Liver (tissue), 9 donors: Measurements from ENCODE around the gene HID1. TPM values are rescaled to one million over a fixed set of nuclear protein-coding genes. Genes with fewer than 3 reads are reported as not detected.

ENCODE experiments used
- DNase-seq: peaks from one replicate; pipeline ENCODE4 v3.0.0-alpha.2; 2017; ENCODE audit warnings: low spot score
- H3K27ac ChIP-seq, 2 donors: one replicate each; pipeline ENCODE4 v1.7.0; 2013; ENCODE audit warnings: inconsistent platforms in 2 of 2, low read length in 2 of 2, control low read depth in 1 of 2, low read depth in 1 of 2, mild to moderate bottlenecking in 1 of 2
- H3K27me3 ChIP-seq, 4 donors: one replicate each; pipeline versions ENCODE4 v1.6.1 to v1.7.0; 2013; ENCODE audit warnings: low read length in 3 of 4, inconsistent platforms in 1 of 4, mild to moderate bottlenecking in 1 of 4, moderate library complexity in 1 of 4; ENCODE audit not compliant: control insufficient read depth in 4 of 4, insufficient read depth in 4 of 4
- H3K36me3 ChIP-seq, 4 donors: one replicate each; pipeline versions ENCODE4 v1.6.1 to v1.7.0; 2013; ENCODE audit warnings: low read length in 3 of 4, mild to moderate bottlenecking in 3 of 4, low read depth in 1 of 4, moderate library complexity in 1 of 4; ENCODE audit not compliant: control insufficient read depth in 4 of 4, insufficient read depth in 3 of 4
- H3K4me1 ChIP-seq, 4 donors: one replicate each; pipeline versions ENCODE4 v1.6.1 to v1.7.0; 2013; ENCODE audit warnings: low read length in 3 of 4, mild to moderate bottlenecking in 3 of 4, moderate library complexity in 1 of 4; ENCODE audit not compliant: control insufficient read depth in 4 of 4, insufficient read depth in 4 of 4
- H3K4me3 ChIP-seq, 3 donors: one replicate each; pipeline versions ENCODE4 v1.6.1 to v1.7.0; 2013; ENCODE audit warnings: low read length in 3 of 3, control low read depth in 1 of 3, low read depth in 1 of 3, mild to moderate bottlenecking in 1 of 3
- H3K9ac ChIP-seq, 2 donors: one replicate each; pipeline ENCODE4 v1.7.0; 2013; ENCODE audit warnings: low read length in 2 of 2, mild to moderate bottlenecking in 2 of 2, moderate library complexity in 2 of 2, control low read depth in 1 of 2, low read depth in 1 of 2
- H3K9me3 ChIP-seq, 4 donors: one replicate each; pipeline versions ENCODE4 v1.6.1 to v1.7.0; 2013; ENCODE audit warnings: low read length in 3 of 4; ENCODE audit not compliant: control insufficient read depth in 4 of 4
- ATF3 ChIP-seq: IDR thresholded peaks from 2 replicates; pipeline ENCODE4 v1.6.1; 2016; ENCODE audit warnings: antibody characterized with exemption
- CTCF ChIP-seq: fragments of 150-350 bp; IDR thresholded peaks from 2 replicates; pipeline ENCODE4 v1.5.1; 2017; ENCODE audit warnings: improper control_type of control experiment, low read depth, low read length; ENCODE audit not compliant: missing input control
- EGR1 ChIP-seq, 2 donors: IDR thresholded peaks; 2 replicates each; pipeline ENCODE4 v1.6.1; 2016 to 2018; ENCODE audit warnings: antibody characterized with exemption in 2 of 2, low read depth in 2 of 2
- FOXA2 ChIP-seq: IDR thresholded peaks from 2 replicates; pipeline ENCODE4 v1.6.1; 2016; ENCODE audit warnings: antibody characterized with exemption
- GABPA ChIP-seq, 2 donors: IDR thresholded peaks in 1 of 2; conservative IDR thresholded peaks in 1 of 2; 2 replicates each; pipeline ENCODE4 v1.6.1; 2016; ENCODE audit warnings: antibody characterized with exemption in 2 of 2, mild to moderate bottlenecking in 1 of 2, moderate library complexity in 1 of 2
- MAX ChIP-seq: IDR thresholded peaks from 2 replicates; pipeline ENCODE4 v1.6.1; 2016; ENCODE audit warnings: antibody characterized with exemption
- RAD21 ChIP-seq, 2 donors: IDR thresholded peaks; 2 replicates each; pipeline ENCODE4 v1.6.1; 2016; ENCODE audit warnings: antibody characterized with exemption in 2 of 2, mild to moderate bottlenecking in 2 of 2
- SP1 ChIP-seq: IDR thresholded peaks from 2 replicates; pipeline ENCODE4 v1.6.1; 2018; ENCODE audit warnings: antibody characterized with exemption, mild to moderate bottlenecking
- ZBTB33 ChIP-seq: IDR thresholded peaks from 2 replicates; pipeline ENCODE4 v1.6.1; 2016; ENCODE audit warnings: antibody characterized with exemption
- WGBS: extraction: QIAGEN DNeasy Blood & Tissue Kit; methylation state at CpG from one replicate; pipeline ENCODE4 v1.1.7; 2013; 5-methylcytosine and 5-hydroxymethylcytosine counted together
- polyA plus RNA-seq, 2 donors: library from polyadenylated mRNA; stranded (reverse) in 1 of 2; unstranded in 1 of 2; fragments of 200-250 nt in 1 of 2; fragments of >200 nt in 1 of 2; fragmentation: Nextera tagmentation in 1 of 2; extraction: Ambion mirVana in 1 of 2; gene quantifications; one replicate each; pipeline versions ENCODE4 v1.2.1 to v1.2.3, GENCODE V29; 2013 to 2015
- total RNA-seq, 2 donors: library from RNA; depleted of rRNA; stranded (reverse); fragments of >200 nt; gene quantifications; one replicate each; pipeline ENCODE4 v1.2.3, GENCODE V29; 2014
- TF ChIP-seq, protein P1 (sequence below): IDR thresholded peaks from 2 replicates; pipeline ENCODE4 v1.6.1; 2016; ENCODE audit warnings: antibody characterized with exemption, mild to moderate bottlenecking
- donor health status: healthy.
- donor health status: healthy.
- donor health status: healthy.
- donor health status: healthy.
- donor health status: healthy.

Gene HID1
- total and polyA plus RNA-seq, 4 donors, result 2.7 to 6.2 (median 3.7) TPM

GRCh38 chr17:74920306-74920620, 52.3 kb downstream of the HID1 start:
- H3K4me1 ChIP-seq, result peaks cover 2 to 8% (median 6%) of the 10 kb centered on the region in 4 donors
- H3K27ac ChIP-seq, result no peak overlapping the region
- no peaks in the 10 kb centered on the region for H3K9me3 ChIP-seq
- H3K27me3 ChIP-seq, result peaks cover under 1 to 4% (median 2%) of the 10 kb centered on the region in 4 donors
- no peak for DNase-seq
- WGBS, result 74% methylated on average over 27 of the region's 27 CpGs
- no peak overlapping the region for H3K9ac ChIP-seq
- no peak for TF ChIP-seq SP1
- TF ChIP-seq, protein P1, sequence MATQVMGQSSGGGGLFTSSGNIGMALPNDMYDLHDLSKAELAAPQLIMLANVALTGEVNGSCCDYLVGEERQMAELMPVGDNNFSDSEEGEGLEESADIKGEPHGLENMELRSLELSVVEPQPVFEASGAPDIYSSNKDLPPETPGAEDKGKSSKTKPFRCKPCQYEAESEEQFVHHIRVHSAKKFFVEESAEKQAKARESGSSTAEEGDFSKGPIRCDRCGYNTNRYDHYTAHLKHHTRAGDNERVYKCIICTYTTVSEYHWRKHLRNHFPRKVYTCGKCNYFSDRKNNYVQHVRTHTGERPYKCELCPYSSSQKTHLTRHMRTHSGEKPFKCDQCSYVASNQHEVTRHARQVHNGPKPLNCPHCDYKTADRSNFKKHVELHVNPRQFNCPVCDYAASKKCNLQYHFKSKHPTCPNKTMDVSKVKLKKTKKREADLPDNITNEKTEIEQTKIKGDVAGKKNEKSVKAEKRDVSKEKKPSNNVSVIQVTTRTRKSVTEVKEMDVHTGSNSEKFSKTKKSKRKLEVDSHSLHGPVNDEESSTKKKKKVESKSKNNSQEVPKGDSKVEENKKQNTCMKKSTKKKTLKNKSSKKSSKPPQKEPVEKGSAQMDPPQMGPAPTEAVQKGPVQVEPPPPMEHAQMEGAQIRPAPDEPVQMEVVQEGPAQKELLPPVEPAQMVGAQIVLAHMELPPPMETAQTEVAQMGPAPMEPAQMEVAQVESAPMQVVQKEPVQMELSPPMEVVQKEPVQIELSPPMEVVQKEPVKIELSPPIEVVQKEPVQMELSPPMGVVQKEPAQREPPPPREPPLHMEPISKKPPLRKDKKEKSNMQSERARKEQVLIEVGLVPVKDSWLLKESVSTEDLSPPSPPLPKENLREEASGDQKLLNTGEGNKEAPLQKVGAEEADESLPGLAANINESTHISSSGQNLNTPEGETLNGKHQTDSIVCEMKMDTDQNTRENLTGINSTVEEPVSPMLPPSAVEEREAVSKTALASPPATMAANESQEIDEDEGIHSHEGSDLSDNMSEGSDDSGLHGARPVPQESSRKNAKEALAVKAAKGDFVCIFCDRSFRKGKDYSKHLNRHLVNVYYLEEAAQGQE, result no peak
- TF ChIP-seq EGR1 (IDR thresholded peaks at IDR 0.05; ENCODE audit: low read depth in 2 of 2), result no peak
- no peak for TF ChIP-seq FOXA2
- no peak for TF ChIP-seq MAX
- TF ChIP-seq ATF3, result no peak
- TF ChIP-seq RAD21 (IDR thresholded peaks at IDR 0.05), result no peak
- no peak for TF ChIP-seq GABPA (IDR thresholded peaks at IDR 0.05 in 1 of 2, conservative IDR thresholded peaks at IDR 0.05 in 1 of 2)
- H3K36me3 ChIP-seq, result no peaks in the 10 kb centered on the region
- no peak overlapping the region for H3K4me3 ChIP-seq

GRCh38 chr17:74919440-74920305, 52.9 kb downstream of the HID1 start:
- Histone ChIP-seq H3K9me3 (no peaks in the 10 kb centered on the region), H3K9ac (no peak overlapping the region), H3K27me3 (peaks cover 0 to 4% (median 1%) of the 10 kb centered on the region in 4 donors), H3K4me3 (no peak overlapping the region), H3K4me1 (peaks cover 2 to 8% (median 6%) of the 10 kb centered on the region in 4 donors), H3K36me3 (no peaks in the 10 kb centered on the region), H3K27ac (no peak overlapping the region)
- DNase-seq, result no peak
- 63% methylated on average over 67 of the region's 67 CpGs for WGBS
- peak in 1 of 2 donors; percentile 69 for TF ChIP-seq RAD21 (IDR thresholded peaks at IDR 0.05)
- no peak for TF ChIP-seq ZBTB33
- TF ChIP-seq CTCF, result peak; percentile 14
